HEK293 (cell line): Measurements from ENCODE around the gene FER1L5.

Experiments
- KLF1 ChIP-seq: fragments of 450-650 bp; formaldehyde crosslinking; IDR thresholded peaks from 2 replicates; pipeline ENCODE4 v1.5.1; 2016; ENCODE audit warnings: missing biosample characterization, missing genetic modification characterization
- KLF16 ChIP-seq: fragments of 450-650 bp; formaldehyde crosslinking; IDR thresholded peaks from 2 replicates; pipeline ENCODE4 v1.5.1; 2017; ENCODE audit warnings: missing biosample characterization, missing genetic modification characterization
- ZBTB11 ChIP-seq: fragments of 450-650 bp; formaldehyde crosslinking; conservative IDR thresholded peaks from 2 replicates; pipeline ENCODE4 v1.5.1; 2016; ENCODE audit warnings: low read depth, missing biosample characterization, missing genetic modification characterization
- ZBTB17 ChIP-seq: fragments of 450-650 bp; formaldehyde crosslinking; IDR thresholded peaks from 2 replicates; pipeline ENCODE4 v1.5.1; 2016; ENCODE audit warnings: missing biosample characterization, missing genetic modification characterization
- ZBTB21 ChIP-seq: fragments of 450-650 bp; formaldehyde crosslinking; IDR thresholded peaks from 2 replicates; pipeline ENCODE4 v1.5.1; 2017; ENCODE audit warnings: missing biosample characterization, missing genetic modification characterization
- ZNF121 ChIP-seq: fragments of 450-650 bp; formaldehyde crosslinking; IDR thresholded peaks from 2 replicates; pipeline ENCODE4 v1.5.1; 2016; ENCODE audit warnings: missing biosample characterization, missing genetic modification characterization
- ZNF2 ChIP-seq: fragments of 450-650 bp; formaldehyde crosslinking; IDR thresholded peaks from 2 replicates; pipeline ENCODE4 v1.5.1; 2016; ENCODE audit warnings: missing biosample characterization, missing genetic modification characterization
- ZNF621 ChIP-seq: fragments of 450-650 bp; formaldehyde crosslinking; IDR thresholded peaks from 2 replicates; pipeline ENCODE4 v1.5.1; 2017; ENCODE audit warnings: missing biosample characterization, missing genetic modification characterization
- ZNF626 ChIP-seq: fragments of 450-650 bp; sonication (Bioruptor Pico); formaldehyde crosslinking; IDR thresholded peaks from 2 replicates; pipeline ENCODE4 v1.5.1; 2018; ENCODE audit warnings: missing biosample characterization, missing genetic modification characterization, inconsistent platforms
- ZSCAN30 ChIP-seq: fragments of 450-650 bp; IDR thresholded peaks from 2 replicates; pipeline ENCODE4 v1.5.1; 2018; ENCODE audit warnings: missing biosample characterization, mild to moderate bottlenecking, missing genetic modification characterization, moderate library complexity
- TF ChIP-seq, protein P1 (sequence below): fragments of 450-650 bp; formaldehyde crosslinking; IDR thresholded peaks from 2 replicates; pipeline ENCODE4 v1.5.1; 2016; ENCODE audit warnings: missing biosample characterization, missing genetic modification characterization

GRCh38 chr2:96655526-96655925 lies 13.0 kb downstream of the FER1L5 start:
- TF ChIP-seq ZNF2 (no peak), KLF16 (no peak), ZNF626 (tag by site-specific recombination) (no peak), ZNF121 (tag by site-specific recombination) (no peak), ZBTB11 (tag by site-specific recombination) (no peak), ZBTB21 (tag by site-specific recombination) (no peak), ZSCAN30 (tag by site-specific recombination) (no peak), ZBTB17 (tag by site-specific recombination) (no peak), KLF1 (no peak), ZNF621 (no peak)
- TF ChIP-seq, protein P1, sequence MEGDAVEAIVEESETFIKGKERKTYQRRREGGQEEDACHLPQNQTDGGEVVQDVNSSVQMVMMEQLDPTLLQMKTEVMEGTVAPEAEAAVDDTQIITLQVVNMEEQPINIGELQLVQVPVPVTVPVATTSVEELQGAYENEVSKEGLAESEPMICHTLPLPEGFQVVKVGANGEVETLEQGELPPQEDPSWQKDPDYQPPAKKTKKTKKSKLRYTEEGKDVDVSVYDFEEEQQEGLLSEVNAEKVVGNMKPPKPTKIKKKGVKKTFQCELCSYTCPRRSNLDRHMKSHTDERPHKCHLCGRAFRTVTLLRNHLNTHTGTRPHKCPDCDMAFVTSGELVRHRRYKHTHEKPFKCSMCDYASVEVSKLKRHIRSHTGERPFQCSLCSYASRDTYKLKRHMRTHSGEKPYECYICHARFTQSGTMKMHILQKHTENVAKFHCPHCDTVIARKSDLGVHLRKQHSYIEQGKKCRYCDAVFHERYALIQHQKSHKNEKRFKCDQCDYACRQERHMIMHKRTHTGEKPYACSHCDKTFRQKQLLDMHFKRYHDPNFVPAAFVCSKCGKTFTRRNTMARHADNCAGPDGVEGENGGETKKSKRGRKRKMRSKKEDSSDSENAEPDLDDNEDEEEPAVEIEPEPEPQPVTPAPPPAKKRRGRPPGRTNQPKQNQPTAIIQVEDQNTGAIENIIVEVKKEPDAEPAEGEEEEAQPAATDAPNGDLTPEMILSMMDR (tag by site-specific recombination), result no peak
